GM23338 (cell line): ENCODE measurements around the gene ID4. TPM values are rescaled to one million over a fixed set of nuclear protein-coding genes. Genes with fewer than 3 reads are reported as not detected.
A peak's percentile ranks its signal among the peaks of the same experiment; 100 is the strongest.

Experiments used
- ATAC-seq: fragments of 200-7000 bp; cut with Tn5 transposase; 3 replicates; pipeline ENCODE4 v1.9.1; 2020
- DNase-seq: peaks from one replicate; pipeline ENCODE4 v3.0.0-alpha.2; 2015; ENCODE audit warnings: low spot score
- H2AFZ ChIP-seq: fragments of 200-600 bp; sonication (generic); 2 replicates; pipeline ENCODE4 v1.8.0; 2016; ENCODE audit warnings: antibody characterized with exemption, mild to moderate bottlenecking, moderate library complexity
- H3F3A ChIP-seq: fragments of 200-600 bp; sonication (generic); replicated peaks from 2 replicates; pipeline ENCODE4 v1.8.0; 2017; ENCODE audit warnings: antibody characterized with exemption, mixed run types, low read depth
- H3K27ac ChIP-seq: fragments of 200-600 bp; sonication (generic); 2 replicates; pipeline ENCODE4 v1.6.1; 2016; ENCODE audit warnings: low read depth
- H3K27me3 ChIP-seq: fragments of 200-600 bp; sonication (generic); 2 replicates; pipeline ENCODE4 v1.8.0; 2016; ENCODE audit warnings: mild to moderate bottlenecking, mixed run types, moderate library complexity; ENCODE audit not compliant: insufficient read depth
- H3K36me3 ChIP-seq: fragments of 200-600 bp; sonication (generic); 2 replicates; pipeline ENCODE4 v1.8.0; 2016; ENCODE audit warnings: mild to moderate bottlenecking; ENCODE audit not compliant: insufficient read depth
- H3K4me1 ChIP-seq: fragments of 200-600 bp; sonication (generic); 2 replicates; pipeline ENCODE4 v1.8.0; 2016; ENCODE audit warnings: mild to moderate bottlenecking, moderate library complexity; ENCODE audit not compliant: insufficient read depth
- H3K4me2 ChIP-seq: fragments of 200-600 bp; sonication (generic); 2 replicates; pipeline ENCODE4 v1.7.1; 2017; ENCODE audit warnings: mixed run types
- H3K4me3 ChIP-seq: fragments of 200-600 bp; sonication (generic); 2 replicates; pipeline ENCODE4 v1.6.1; 2016; ENCODE audit warnings: mixed run types
- H3K79me2 ChIP-seq: fragments of 200-600 bp; sonication (generic); replicated peaks from 2 replicates; pipeline ENCODE4 v1.8.0; 2017; ENCODE audit warnings: mild to moderate bottlenecking; ENCODE audit not compliant: insufficient read depth
- H3K9me2 ChIP-seq: fragments of 200-600 bp; sonication (generic); 2 replicates; pipeline ENCODE4 v1.8.0; 2017; ENCODE audit not compliant: insufficient read depth
- H4K20me1 ChIP-seq: fragments of 200-600 bp; sonication (generic); replicated peaks from 2 replicates; pipeline ENCODE4 v1.8.0; 2017; ENCODE audit warnings: mild to moderate bottlenecking; ENCODE audit not compliant: insufficient read depth
- H3K27ac Mint-ChIP-seq: 2 replicates; pipeline ENCODE4 v1.8.0; 2020; ENCODE audit warnings: inconsistent platforms, mild to moderate bottlenecking, moderate library complexity, mixed read lengths
- H3K27me3 Mint-ChIP-seq: 3 replicates; pipeline ENCODE4 v1.8.0; 2022; ENCODE audit warnings: low read depth, mild to moderate bottlenecking, moderate library complexity, mixed read lengths, inconsistent platforms; ENCODE audit not compliant: insufficient read depth, poor library complexity
- H3K36me3 Mint-ChIP-seq: 3 replicates; pipeline ENCODE4 v1.8.0; 2021; ENCODE audit warnings: low read depth, mild to moderate bottlenecking, inconsistent platforms, moderate library complexity, mixed read lengths
- H3K4me1 Mint-ChIP-seq: 3 replicates; pipeline ENCODE4 v1.8.0; 2020; ENCODE audit warnings: mild to moderate bottlenecking, inconsistent platforms, mixed read lengths
- H3K4me3 Mint-ChIP-seq: 3 replicates; pipeline ENCODE4 v1.8.0; 2021; ENCODE audit warnings: moderate library complexity, mild to moderate bottlenecking, inconsistent platforms, mixed read lengths
- H3K9me3 Mint-ChIP-seq: 3 replicates; pipeline ENCODE4 v1.8.0; 2020; ENCODE audit warnings: moderate library complexity, mild to moderate bottlenecking, inconsistent platforms, mixed read lengths
- CREB1 ChIP-seq: fragments of 250-450 bp; sonication (Bioruptor Pico); IDR thresholded peaks from 2 replicates; pipeline ENCODE4 v1.5.0; 2020; ENCODE audit warnings: low read depth, mild to moderate bottlenecking, moderate library complexity
- CTCF ChIP-seq, 2 experiments: fragments of 200-600 bp in 1 of 2; sonication (generic) in 1 of 2; conservative IDR thresholded peaks; 2 replicates each; pipeline versions ENCODE4 v1.5.1 to v1.6.1; 2016 to 2017; ENCODE audit warnings: antibody characterized with exemption in 2 of 2, low read depth in 2 of 2, mild to moderate bottlenecking in 2 of 2, moderate library complexity in 1 of 2
- ETS1 ChIP-seq: IDR thresholded peaks from 2 replicates; pipeline ENCODE4 v1.6.1; 2016; ENCODE audit warnings: antibody characterized with exemption
- JUNB ChIP-seq: IDR thresholded peaks from one replicate; pipeline ENCODE4 v1.6.1; 2016; ENCODE audit warnings: antibody characterized with exemption; ENCODE audit not compliant: unreplicated experiment
- POLR2AphosphoS5 ChIP-seq: IDR thresholded peaks from 2 replicates; pipeline ENCODE4 v1.6.1; 2016; ENCODE audit warnings: antibody characterized with exemption, low read depth
- REST ChIP-seq: IDR thresholded peaks from one replicate; pipeline ENCODE4 v1.6.1; 2018; ENCODE audit warnings: antibody characterized with exemption; ENCODE audit not compliant: unreplicated experiment
- STAT1 ChIP-seq: IDR thresholded peaks from one replicate; pipeline ENCODE4 v1.6.1; 2016; ENCODE audit warnings: antibody characterized with exemption; ENCODE audit not compliant: unreplicated experiment
- ZNF331 ChIP-seq: fragments of 250-450 bp; sonication (Bioruptor Pico); IDR thresholded peaks from 2 replicates; pipeline ENCODE4 v1.5.0; 2020; ENCODE audit warnings: low read depth, mild to moderate bottlenecking, moderate library complexity
- polyA plus RNA-seq: library from polyadenylated mRNA; unstranded; fragments of >200 nt; fragmentation: Nextera tagmentation; extraction: Ambion mirVana; gene quantifications from 2 replicates; pipeline ENCODE4 v1.2.1, GENCODE V29; 2016
- total RNA-seq: library from RNA; depleted of rRNA; stranded (reverse); fragments of >200 nt; shearing (Covaris generic); gene quantifications from 2 replicates; pipeline ENCODE4 v1.2.3, GENCODE V29; 2014

Gene ID4
- total and polyA plus RNA-seq, 2 experiments from 2014 or later: 3.7 to 7.0 TPM

- no peak overlapping the region for H3K27ac ChIP-seq
- no peaks in the 10 kb centered on the region for H3K79me2 ChIP-seq
- no peak overlapping the region for H3K4me3 Mint-ChIP-seq
- TF ChIP-seq ETS1: no peak
- peak; percentile 63 to 69 for TF ChIP-seq CTCF (conservative IDR thresholded peaks at IDR 0.05; ENCODE audit: low read depth in 2 of 2)
- no peak for TF ChIP-seq REST
- H3K27me3 Mint-ChIP-seq: no peaks in the 10 kb centered on the region
- H3K4me1 Mint-ChIP-seq: peaks cover 9% of the 10 kb centered on the region; the same call in 2 of the 3 replicates
- H3K9me3 Mint-ChIP-seq: no peaks in the 10 kb centered on the region; the same call in 2 of the 3 replicates
- DNase-seq: peak; percentile 66
- no peak overlapping the region for H2AFZ ChIP-seq
- no peaks in the 10 kb centered on the region for H3K4me1 ChIP-seq
- no peak overlapping the region for H3K27ac Mint-ChIP-seq
- peak; percentile 75 for ATAC-seq
- H3K27me3 ChIP-seq: no peaks in the 10 kb centered on the region
- H3K36me3 ChIP-seq: no peaks in the 10 kb centered on the region
- no peak overlapping the region for H3K4me3 ChIP-seq
- no peaks in the 10 kb centered on the region for H4K20me1 ChIP-seq
- no peaks in the 10 kb centered on the region for H3F3A ChIP-seq
- H3K36me3 Mint-ChIP-seq: no peaks in the 10 kb centered on the region
- H3K9me2 ChIP-seq: no peaks in the 10 kb centered on the region
- no peak overlapping the region for H3K4me2 ChIP-seq
Measured at GRCh38 chr6:19812512-19813119, 24.6 kb upstream of the ID4 start.

GRCh38 chr6:19818805-19819204 is 18.4 kb upstream of the ID4 start:
- Histone ChIP-seq H3K36me3 (no peaks in the 10 kb centered on the region), H2AFZ (no peak overlapping the region), H3K4me1 (no peaks in the 10 kb centered on the region), H3K27ac (no peak overlapping the region), H3K27me3 (no peaks in the 10 kb centered on the region), H3K4me2 (no peak overlapping the region), H3K79me2 (no peaks in the 10 kb centered on the region), H3K9me2 (no peaks in the 10 kb centered on the region), H3K4me3 (no peak overlapping the region), H4K20me1 (no peaks in the 10 kb centered on the region), H3F3A (no peaks in the 10 kb centered on the region)
- ATAC-seq: no peak
- Mint-ChIP-seq H3K4me1 (no peaks in the 10 kb centered on the region), H3K9me3 (no peaks in the 10 kb centered on the region), H3K36me3 (no peaks in the 10 kb centered on the region), H3K27ac (no peak overlapping the region), H3K4me3 (no peak overlapping the region), H3K27me3 (no peaks in the 10 kb centered on the region)
- no peak for DNase-seq
- TF ChIP-seq REST (no peak), JUNB (no peak), STAT1 (no peak), ZNF331 (CRISPR knock-in tag) (no peak), POLR2AphosphoS5 (no peak), CREB1 (CRISPR knock-in tag) (no peak)
